CD14-positive monocyte (primary cell): ENCODE measurements around the gene PDE6H. TPM values are rescaled to one million over a fixed set of nuclear protein-coding genes. Genes with fewer than 3 reads are reported as not detected.

ENCODE experiments used
- DNase-seq, 3 donors: peaks; one replicate each; pipeline ENCODE4 v3.0.0-alpha.2; 2011 to 2022
- H2AFZ ChIP-seq: 2 replicates; pipeline ENCODE4 v1.6.0; 2012; ENCODE audit warnings: mild to moderate bottlenecking, low read depth, low read length, inconsistent platforms; ENCODE audit not compliant: insufficient read depth, poor library complexity, severe bottlenecking
- H3K27ac ChIP-seq, 2 donors: 1 replicate in 1 of 2; 2 replicates in 1 of 2; pipeline ENCODE4 v1.5.1; 2012 to 2013; ENCODE audit warnings: low read length in 2 of 2, control low read depth in 1 of 2, inconsistent platforms in 1 of 2, low read depth in 1 of 2, mild to moderate bottlenecking in 1 of 2
- H3K27me3 ChIP-seq, 2 donors: one replicate each; pipeline versions ENCODE4 v1.6.0 to v1.6.1; 2011 to 2013; ENCODE audit warnings: low read length in 2 of 2; ENCODE audit not compliant: control insufficient read depth in 2 of 2, insufficient read depth in 2 of 2
- H3K36me3 ChIP-seq, 2 donors: replicated peaks in 1 of 2; 1 replicate in 1 of 2; 2 replicates in 1 of 2; pipeline versions ENCODE4 v1.5.1 to v1.6.1; 2012 to 2013; ENCODE audit warnings: low read length in 2 of 2, control low read depth in 1 of 2, inconsistent platforms in 1 of 2, mild to moderate bottlenecking in 1 of 2; ENCODE audit not compliant: insufficient read depth in 2 of 2, control insufficient read depth in 1 of 2
- H3K4me1 ChIP-seq, 2 donors: 1 replicate in 1 of 2; 2 replicates in 1 of 2; pipeline versions ENCODE4 v1.5.1 to v1.6.1; 2012 to 2013; ENCODE audit warnings: low read length in 2 of 2, control low read depth in 1 of 2, inconsistent platforms in 1 of 2, mild to moderate bottlenecking in 1 of 2, moderate library complexity in 1 of 2; ENCODE audit not compliant: insufficient read depth in 2 of 2, control insufficient read depth in 1 of 2
- H3K4me2 ChIP-seq: replicated peaks from 2 replicates; pipeline ENCODE3; 2012; ENCODE audit warnings: low read length, moderate library complexity, mild to moderate bottlenecking; ENCODE audit not compliant: poor library complexity, severe bottlenecking; ENCODE audit errors: extremely low read depth
- H3K4me3 ChIP-seq, 3 experiments: fragments of 200-600 bp in 1 of 3; sonication (generic) in 1 of 3; replicated peaks in 1 of 3; 1 replicate in 2 of 3; 2 replicates in 1 of 3; pipeline ENCODE4 v1.5.1; 2011 to 2013; ENCODE audit warnings: low read length in 3 of 3, mild to moderate bottlenecking in 3 of 3, control low read depth in 2 of 3, low read depth in 2 of 3, inconsistent platforms in 1 of 3, moderate library complexity in 1 of 3
- H3K79me2 ChIP-seq: 2 replicates; pipeline ENCODE4 v1.6.0; 2012; ENCODE audit warnings: mild to moderate bottlenecking, control low read depth, inconsistent platforms, low read length, moderate library complexity; ENCODE audit not compliant: insufficient read depth
- H3K9ac ChIP-seq: 2 replicates; pipeline ENCODE4 v1.6.0; 2017; ENCODE audit warnings: low read length, mild to moderate bottlenecking; ENCODE audit not compliant: insufficient read depth, poor library complexity, severe bottlenecking
- H3K9me3 ChIP-seq, 2 donors: replicated peaks in 1 of 2; 1 replicate in 1 of 2; 2 replicates in 1 of 2; pipeline versions ENCODE4 v1.5.1 to v1.6.1; 2012 to 2013; ENCODE audit warnings: low read length in 2 of 2, control low read depth in 1 of 2; ENCODE audit not compliant: control insufficient read depth in 1 of 2, insufficient read depth in 1 of 2
- H4K20me1 ChIP-seq: 2 replicates; pipeline ENCODE4 v1.6.0; 2012; ENCODE audit warnings: mild to moderate bottlenecking, low read length, control low read depth, moderate library complexity; ENCODE audit not compliant: insufficient read depth
- H3K27ac Mint-ChIP-seq, 7 donors: one replicate each; pipeline ENCODE4 v1.8.0; 2020; ENCODE audit warnings: mild to moderate bottlenecking in 7 of 7, mixed read lengths in 7 of 7, moderate library complexity in 6 of 7, inconsistent platforms in 2 of 7
- H3K27me3 Mint-ChIP-seq, 3 donors: one replicate each; pipeline ENCODE4 v1.8.0; 2021 to 2022; ENCODE audit warnings: low read depth in 3 of 3, mild to moderate bottlenecking in 3 of 3, mixed read lengths in 3 of 3, moderate library complexity in 3 of 3, inconsistent platforms in 1 of 3
- H3K36me3 Mint-ChIP-seq, 2 donors: one replicate each; pipeline ENCODE4 v1.8.0; 2020; ENCODE audit warnings: mixed read lengths in 2 of 2, inconsistent platforms in 1 of 2, mild to moderate bottlenecking in 1 of 2
- H3K4me1 Mint-ChIP-seq: one replicate; pipeline ENCODE4 v1.8.0; 2020; ENCODE audit warnings: mild to moderate bottlenecking, mixed read lengths
- H3K4me3 Mint-ChIP-seq, 2 donors: one replicate each; pipeline ENCODE4 v1.8.0; 2020; ENCODE audit warnings: mild to moderate bottlenecking in 2 of 2, mixed read lengths in 2 of 2, moderate library complexity in 1 of 2
- H3K9me3 Mint-ChIP-seq, 7 donors: one replicate each; pipeline ENCODE4 v1.8.0; 2020 to 2022; ENCODE audit warnings: mixed read lengths in 7 of 7, mild to moderate bottlenecking in 6 of 7, moderate library complexity in 6 of 7, inconsistent platforms in 2 of 7
- WGBS: methylation state at CpG from one replicate; pipeline ENCODE4 v1.1.5; 2013; ENCODE audit warnings: missing lambda C conversion rate; ENCODE audit not compliant: insufficient coverage; 5-methylcytosine and 5-hydroxymethylcytosine counted together
- intact Hi-C, 2 donors: fragments of 100-400 bp; cut with micrococcal nuclease; formaldehyde crosslinking; loops; one replicate each; pipeline versions ENCODE4 v1.15.0 to v1.15.1; 2023
- polyA plus RNA-seq, 3 donors: library from polyadenylated mRNA; depleted of rRNA in 1 of 3; unstranded in 2 of 3; stranded (reverse) in 1 of 3; fragments of 300-500 nt in 2 of 3; fragments of >200 nt in 1 of 3; fragmentation: Illumina TruSeq in 2 of 3; gene quantifications; 1 replicate in 2 of 3; 2 replicates in 1 of 3; pipeline ENCODE4 v1.2.3, GENCODE V29; 2012 to 2021
- TF ChIP-seq, protein P1 (sequence below): fragments of 200-600 bp; IDR thresholded peaks from one replicate; pipeline ENCODE4 v1.8.0; 2022; ENCODE audit warnings: antibody characterized with exemption, mild to moderate bottlenecking

Gene PDE6H
- polyA plus RNA-seq, 3 donors: 0.33 to 0.56 TPM; not detected in 1

DNA sequence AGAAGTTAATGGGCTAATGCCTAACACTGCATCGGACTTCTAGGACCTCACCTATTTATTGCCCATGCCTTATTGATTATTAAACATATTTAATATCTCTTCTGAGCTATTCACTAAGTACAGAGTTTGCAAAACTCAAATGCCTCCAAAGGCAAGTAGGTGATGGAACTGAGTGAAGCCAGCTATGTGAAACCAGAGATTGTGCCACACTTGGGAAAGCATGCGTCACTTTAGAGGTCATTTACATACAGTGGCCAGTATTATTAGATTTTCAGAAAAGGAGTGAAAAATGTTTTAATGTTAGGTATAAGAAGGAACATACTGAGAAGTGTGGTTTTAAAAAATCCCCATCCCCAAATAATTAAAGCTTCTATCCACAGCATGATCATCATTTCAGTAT is 27.7 kb downstream of the PDE6H start:
- H3K27ac Mint-ChIP-seq: no peak overlapping the region
- Histone ChIP-seq H3K27ac (no peak overlapping the region), H3K9me3 (no peaks in the 10 kb centered on the region), H3K36me3 (no peaks in the 10 kb centered on the region), H2AFZ (no peak overlapping the region), H4K20me1 (no peaks in the 10 kb centered on the region), H3K9ac (no peak overlapping the region), H3K4me3 (no peak overlapping the region), H3K27me3 (peaks cover 7 to 17% of the 10 kb centered on the region in 2 donors), H3K4me1 (peaks cover 1% of the 10 kb centered on the region in 2 donors), H3K79me2 (no peaks in the 10 kb centered on the region), H3K4me2 (no peak overlapping the region)
- H3K27me3 Mint-ChIP-seq: peaks cover 1 to 10% (median 8%) of the 10 kb centered on the region in 3 donors
- no peak for DNase-seq
- no CpG with 5 or more reads among the region's 2 CpGs for WGBS
- peaks cover 3% of the 10 kb centered on the region for H3K4me1 Mint-ChIP-seq
- H3K9me3 Mint-ChIP-seq: no peaks in the 10 kb centered on the region
- intact Hi-C loops: no loop called here
- TF ChIP-seq, protein P1, sequence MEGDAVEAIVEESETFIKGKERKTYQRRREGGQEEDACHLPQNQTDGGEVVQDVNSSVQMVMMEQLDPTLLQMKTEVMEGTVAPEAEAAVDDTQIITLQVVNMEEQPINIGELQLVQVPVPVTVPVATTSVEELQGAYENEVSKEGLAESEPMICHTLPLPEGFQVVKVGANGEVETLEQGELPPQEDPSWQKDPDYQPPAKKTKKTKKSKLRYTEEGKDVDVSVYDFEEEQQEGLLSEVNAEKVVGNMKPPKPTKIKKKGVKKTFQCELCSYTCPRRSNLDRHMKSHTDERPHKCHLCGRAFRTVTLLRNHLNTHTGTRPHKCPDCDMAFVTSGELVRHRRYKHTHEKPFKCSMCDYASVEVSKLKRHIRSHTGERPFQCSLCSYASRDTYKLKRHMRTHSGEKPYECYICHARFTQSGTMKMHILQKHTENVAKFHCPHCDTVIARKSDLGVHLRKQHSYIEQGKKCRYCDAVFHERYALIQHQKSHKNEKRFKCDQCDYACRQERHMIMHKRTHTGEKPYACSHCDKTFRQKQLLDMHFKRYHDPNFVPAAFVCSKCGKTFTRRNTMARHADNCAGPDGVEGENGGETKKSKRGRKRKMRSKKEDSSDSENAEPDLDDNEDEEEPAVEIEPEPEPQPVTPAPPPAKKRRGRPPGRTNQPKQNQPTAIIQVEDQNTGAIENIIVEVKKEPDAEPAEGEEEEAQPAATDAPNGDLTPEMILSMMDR: no peak
- no peaks in the 10 kb centered on the region for H3K36me3 Mint-ChIP-seq
- no peak overlapping the region for H3K4me3 Mint-ChIP-seq

DNA sequence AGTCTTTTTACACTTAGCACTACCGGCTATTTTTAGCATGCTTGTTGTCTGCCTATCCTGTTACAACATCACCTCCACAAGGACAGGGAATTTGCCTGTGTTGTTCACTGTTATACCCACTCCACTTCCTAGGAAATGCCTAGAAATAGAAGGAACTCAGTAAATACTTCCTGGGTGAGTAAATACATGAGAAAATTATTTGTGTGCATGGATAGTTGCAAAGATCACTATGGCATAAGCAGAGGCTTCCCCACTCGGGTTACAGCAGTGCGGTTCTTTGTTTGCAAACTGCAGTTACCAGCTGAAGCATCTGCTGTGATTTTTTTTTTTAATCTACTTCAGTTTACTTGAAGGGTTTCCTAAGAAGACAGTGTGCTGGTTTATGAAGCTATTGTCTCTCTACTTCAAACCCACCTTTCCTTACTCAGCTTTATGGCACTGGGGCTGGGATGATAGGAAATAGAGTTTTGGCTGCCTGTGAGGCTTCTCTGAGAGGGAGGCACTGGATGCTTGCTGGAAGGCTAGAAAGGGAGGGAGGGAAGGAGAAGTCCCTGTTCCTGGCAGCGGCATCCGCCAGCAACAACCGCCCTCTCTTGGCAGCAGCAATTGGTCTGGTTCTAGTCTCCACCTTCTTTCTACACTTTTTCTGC is 29.0 kb downstream of the PDE6H start:
- Mint-ChIP-seq H3K4me3 (no peak overlapping the region), H3K27ac (peak overlapping the region in 1 of 7 donors; percentile 20), H3K4me1 (peaks cover 2% of the 10 kb centered on the region), H3K9me3 (peaks cover 0 to 2% (median 0%) of the 10 kb centered on the region in 7 donors), H3K36me3 (no peaks in the 10 kb centered on the region), H3K27me3 (peaks cover 1 to 14% (median 8%) of the 10 kb centered on the region in 3 donors)
- TF ChIP-seq, protein P1: no peak
- no peak overlapping the region for H2AFZ ChIP-seq
- no peaks in the 10 kb centered on the region for H3K36me3 ChIP-seq
- no peak overlapping the region for H3K4me2 ChIP-seq
- 40% methylated on average over 3 of the region's 6 CpGs for WGBS
- H3K4me1 ChIP-seq: no peaks in the 10 kb centered on the region
- DNase-seq: no peak
- intact Hi-C loops: no loop called here
- H3K27ac ChIP-seq: no peak overlapping the region
- no peak overlapping the region for H3K4me3 ChIP-seq
- no peaks in the 10 kb centered on the region for H4K20me1 ChIP-seq
- H3K27me3 ChIP-seq: peaks cover 7 to 17% of the 10 kb centered on the region in 2 donors
- no peak overlapping the region for H3K9ac ChIP-seq
- no peaks in the 10 kb centered on the region for H3K9me3 ChIP-seq
- no peaks in the 10 kb centered on the region for H3K79me2 ChIP-seq
